Stimulated activated CD4-positive, alpha-beta T cell treated with anti-CD3 and anti-CD28 coated beads, Interleukin-12 subunit alpha, Interleukin-12 subunit beta, amount 100 ng/mL, for 24 hours (primary cell): ENCODE measurements around the gene CCDC85C.

Experiments
- DNase-seq, 2 experiments: peaks; one replicate each; pipeline ENCODE4 v3.0.0-alpha.2; 2020; ENCODE audit warnings: low read depth in 2 of 2

Gene CCDC85C

GRCh38 chr14:99510556-99511139, 93.4 kb downstream of the CCDC85C start:
- DNase-seq, result no peak

- no peak for DNase-seq
Observed at GRCh38 chr14:99509871-99510555, 94.0 kb downstream of the CCDC85C start.

- DNase-seq, result no peak
Observed at GRCh38 chr14:99508896-99509629, 94.9 kb downstream of the CCDC85C start.

GRCh38 chr14:99507860-99508640, 96.0 kb downstream of the CCDC85C start:
- no peak for DNase-seq

GRCh38 chr14:99506276-99506675, 97.7 kb downstream of the CCDC85C start:
- DNase-seq, result no peak

- no peak for DNase-seq
Observed at GRCh38 chr14:99505089-99505488, 98.9 kb downstream of the CCDC85C start.

GRCh38 chr14:99503848-99504453, 100.1 kb downstream of the CCDC85C start:
- DNase-seq, result no peak

GRCh38 chr14:99502989-99503421, 101.0 kb downstream of the CCDC85C start:
- no peak for DNase-seq

- DNase-seq, result no peak
Observed at GRCh38 chr14:99497894-99498293, 106.1 kb downstream of the CCDC85C start.

GRCh38 chr14:99497341-99497740, 106.7 kb downstream of the CCDC85C start:
- no peak for DNase-seq

- DNase-seq, result no peak
Observed at GRCh38 chr14:99484106-99484505, 119.9 kb downstream of the CCDC85C start.

GRCh38 chr14:99481745-99482099, 122.3 kb downstream of the CCDC85C start:
- DNase-seq, result no peak

- DNase-seq, result peak; percentile 100
Observed at GRCh38 chr14:99480917-99481744, 122.9 kb downstream of the CCDC85C start, which contains the start of gene CCNK. Gene CCNK, plus strand, starts transcription at chr14:99481409. Its CDS starts 11,269 bp downstream, at chr14:99492678.

GRCh38 chr14:99479906-99480869, 123.8 kb downstream of the CCDC85C start, which contains the start of gene SETD3:
Gene SETD3, minus strand, starts transcription at chr14:99480859. Its CDS starts 15,054 bp downstream, at chr14:99465805.
- peak; percentile 10 to 28 for DNase-seq

- no peak for DNase-seq
Observed at GRCh38 chr14:99479160-99479905, 124.7 kb downstream of the CCDC85C start.

- DNase-seq, result no peak
Observed at GRCh38 chr14:99478128-99478527, 125.9 kb downstream of the CCDC85C start.

GRCh38 chr14:99476864-99477263, 127.1 kb downstream of the CCDC85C start:
- DNase-seq, result no peak

- no peak for DNase-seq
Observed at GRCh38 chr14:99475660-99476059, 128.3 kb downstream of the CCDC85C start.

- DNase-seq, result no peak
Observed at GRCh38 chr14:99475179-99475578, 128.8 kb downstream of the CCDC85C start.
